HG03558 (cell line): Measurements from ENCODE around the gene AMMECR1L.
"Not testable (repeated sequence)": the region's sequence is repeated elsewhere in the genome, so short reads cannot be mapped to it uniquely, and the experiment has no call there.

Source experiments
- ATAC-seq: cut with Tn5 transposase; IDR thresholded peaks from one replicate; pipeline ENCODE4 v1.9.1; 2021; ENCODE audit warnings: moderate number of reproducible peaks; ENCODE audit not compliant: unreplicated experiment; ENCODE audit errors: extremely low read depth

AMMECR1L gene

GRCh38 chr2:127885780-127886592 lies at the start of gene AMMECR1L:
AMMECR1L (minus strand) TSS chr2:127885956; CDS start chr2:127874234, 11,722 bp downstream.
- peak; percentile 88 for ATAC-seq

DNA sequence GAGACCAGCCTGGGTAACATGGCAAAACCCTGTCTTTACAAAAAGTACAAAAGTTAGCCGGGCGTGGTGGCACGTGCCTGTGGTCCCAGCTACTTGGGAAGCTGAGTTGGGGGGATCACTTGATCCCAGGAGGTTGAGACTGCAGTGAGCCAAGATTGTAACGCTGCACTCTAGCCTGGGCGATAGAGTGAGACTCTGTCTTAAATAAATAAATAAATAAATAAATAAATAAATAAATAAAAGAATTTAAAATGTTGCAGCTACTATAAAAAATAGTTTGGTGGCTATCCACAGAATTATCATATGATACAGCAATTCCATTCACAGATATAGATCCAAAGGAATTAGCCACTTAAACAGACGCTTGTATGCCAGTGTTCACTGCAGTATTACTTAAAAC lies 49.6 kb upstream of the AMMECR1L start:
- ATAC-seq = no peak

GRCh38 chr2:127932199-127932876 lies 46.6 kb upstream of the AMMECR1L start:
- ATAC-seq = no peak

DNA sequence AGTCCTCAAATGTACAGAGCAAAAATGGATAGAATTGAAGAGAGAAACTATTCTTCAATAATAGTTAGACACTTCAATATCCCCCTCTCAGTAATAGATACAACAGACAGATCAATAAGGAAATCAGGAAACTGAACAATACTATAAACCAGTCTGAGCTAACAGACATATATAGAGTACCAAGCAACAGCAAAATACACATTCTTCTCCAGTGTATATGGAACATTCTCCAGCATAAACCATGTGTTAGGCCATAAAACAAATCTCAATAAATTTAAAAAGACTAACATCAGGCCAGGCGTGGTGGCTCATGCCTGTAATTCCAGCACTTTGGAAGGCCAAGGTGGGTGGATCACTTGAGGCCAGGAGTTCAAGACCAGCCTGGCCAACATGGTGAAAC lies 43.7 kb upstream of the AMMECR1L start:
- ATAC-seq = no peak

DNA sequence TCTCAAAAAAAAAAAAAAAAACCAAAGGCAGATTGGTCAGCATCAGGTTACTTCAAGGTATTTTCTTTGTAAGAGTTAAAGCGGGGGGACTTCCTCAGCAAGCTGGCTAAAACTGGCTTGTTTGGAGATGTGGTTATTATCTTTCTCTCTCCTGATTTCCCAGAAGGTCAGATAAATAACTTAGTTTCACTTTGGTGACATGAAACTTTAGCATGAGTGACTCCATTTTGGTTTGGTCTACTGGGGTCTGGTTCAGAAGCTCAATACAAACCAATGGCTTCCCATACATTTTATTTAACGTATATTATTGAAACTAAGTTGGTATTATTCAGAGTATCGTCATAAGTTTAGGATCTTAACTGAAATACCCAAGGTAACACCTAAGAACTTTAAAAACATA lies 41.6 kb upstream of the AMMECR1L start:
- ATAC-seq = no peak

GRCh38 chr2:127917916-127918315 lies 32.2 kb upstream of the AMMECR1L start:
- no peak for ATAC-seq

GRCh38 chr2:127913808-127914457 lies 28.2 kb upstream of the AMMECR1L start:
- ATAC-seq = no peak

DNA sequence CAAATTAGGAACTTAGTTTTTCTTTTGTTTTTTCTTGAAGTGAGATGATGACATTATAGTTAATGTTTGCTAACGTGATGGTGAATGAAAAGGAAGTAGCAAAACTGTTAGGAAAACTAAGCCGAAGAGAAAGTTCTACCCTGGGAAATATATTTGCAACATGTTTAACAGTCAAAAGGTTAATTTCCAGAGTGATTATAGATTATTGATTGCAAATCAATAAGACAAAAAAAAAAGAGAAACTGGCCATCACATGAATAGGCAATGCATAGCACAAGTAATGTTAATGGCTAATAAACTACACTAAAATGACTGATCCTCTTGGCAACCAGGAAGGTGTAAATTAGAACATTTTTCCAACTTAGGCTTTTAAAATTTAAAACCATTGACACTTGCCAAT lies 26.0 kb upstream of the AMMECR1L start:
- no peak for ATAC-seq

DNA sequence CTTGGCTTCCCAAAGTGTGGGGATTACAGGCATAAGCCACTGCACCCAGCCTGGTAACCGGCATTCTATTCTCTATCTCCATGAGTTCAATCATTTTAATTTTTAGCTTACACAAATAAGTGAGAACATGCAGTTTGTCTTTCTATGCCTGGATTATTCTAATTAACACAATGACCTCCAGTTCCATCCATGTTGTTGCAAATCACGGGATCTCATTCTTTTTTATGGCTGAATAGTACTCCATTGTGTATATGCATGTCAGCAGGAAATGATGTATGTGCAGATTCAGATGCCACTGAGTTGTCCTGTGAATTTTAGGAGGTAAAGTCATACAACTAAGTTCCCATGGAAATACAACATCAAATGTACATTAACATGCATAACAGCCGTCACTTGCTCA lies 24.7 kb upstream of the AMMECR1L start:
- no peak for ATAC-seq

- no peak for ATAC-seq
Measured at GRCh38 chr2:127909019-127909418, 23.3 kb upstream of the AMMECR1L start.

- ATAC-seq = not testable (repeated sequence)
Measured at GRCh38 chr2:127907733-127908400, 22.1 kb upstream of the AMMECR1L start.

DNA sequence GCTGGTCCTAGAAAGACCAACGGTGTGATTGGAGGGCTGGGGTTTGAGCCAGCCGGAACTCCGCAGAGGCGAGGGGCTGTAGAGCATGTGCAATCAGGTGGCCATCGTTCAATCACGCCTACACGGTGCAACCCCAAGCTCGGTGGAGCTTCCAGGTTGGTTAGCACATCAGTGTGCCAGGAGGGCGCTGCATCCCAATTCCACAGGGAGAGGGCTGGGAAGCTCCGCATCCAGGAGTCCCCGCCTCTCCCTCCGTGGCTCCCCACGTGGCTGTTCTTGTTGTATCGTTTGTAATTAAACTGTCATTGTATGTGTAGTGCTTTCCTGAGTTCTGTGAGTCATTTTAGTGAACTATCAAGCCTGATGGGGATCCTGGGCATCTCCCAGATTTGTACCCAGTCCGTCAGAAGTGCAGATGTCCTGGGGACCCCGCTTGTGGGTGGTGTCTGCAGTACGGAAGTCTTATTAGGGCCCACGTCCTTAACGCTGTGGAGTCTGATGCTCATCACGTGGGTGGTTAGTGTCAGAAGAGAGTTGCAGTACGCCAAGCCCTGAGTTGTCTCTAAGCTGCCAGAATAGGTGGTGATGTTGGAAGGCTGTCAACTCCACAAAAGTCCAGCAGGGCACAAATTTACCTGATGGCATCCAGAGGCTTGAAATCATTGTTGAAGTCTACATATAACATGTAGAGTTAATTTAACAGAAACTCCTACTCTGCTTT lies 20.6 kb upstream of the AMMECR1L start:
- no peak for ATAC-seq

DNA sequence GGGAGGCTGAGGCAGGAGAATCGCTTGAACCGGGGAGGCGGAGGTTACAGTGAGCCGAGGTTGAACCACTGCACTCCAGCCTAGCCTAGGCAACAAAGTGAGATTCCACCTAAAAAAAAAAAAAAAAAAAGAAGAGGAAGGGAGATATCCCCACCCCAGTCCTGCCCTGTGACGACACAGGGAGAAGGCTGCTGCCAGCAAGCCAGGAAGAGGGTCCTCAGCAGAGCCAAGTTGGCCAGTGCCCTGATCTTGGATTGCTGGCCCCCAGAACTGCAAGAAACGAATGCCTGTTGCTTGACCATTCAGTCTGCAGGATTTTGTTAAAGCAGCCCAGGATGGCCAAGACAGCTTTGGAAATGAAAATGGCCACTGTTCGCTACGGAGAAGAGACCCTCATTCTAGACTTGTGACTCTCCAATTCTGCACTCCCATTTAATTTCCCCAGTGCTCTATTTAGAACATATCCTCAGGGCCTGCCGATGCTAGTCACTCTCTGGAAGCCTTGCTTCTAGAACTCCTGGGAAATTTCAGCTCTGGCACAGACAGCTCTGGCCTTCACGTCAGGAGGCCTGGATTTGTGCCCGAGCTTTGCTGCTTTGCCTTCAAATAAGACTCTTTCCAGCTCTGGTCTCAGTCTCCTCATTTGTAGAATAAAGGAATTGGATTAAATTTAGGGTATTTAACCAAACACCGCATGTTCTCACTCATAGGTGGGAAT lies 15.7 kb upstream of the AMMECR1L start:
- no peak for ATAC-seq

DNA sequence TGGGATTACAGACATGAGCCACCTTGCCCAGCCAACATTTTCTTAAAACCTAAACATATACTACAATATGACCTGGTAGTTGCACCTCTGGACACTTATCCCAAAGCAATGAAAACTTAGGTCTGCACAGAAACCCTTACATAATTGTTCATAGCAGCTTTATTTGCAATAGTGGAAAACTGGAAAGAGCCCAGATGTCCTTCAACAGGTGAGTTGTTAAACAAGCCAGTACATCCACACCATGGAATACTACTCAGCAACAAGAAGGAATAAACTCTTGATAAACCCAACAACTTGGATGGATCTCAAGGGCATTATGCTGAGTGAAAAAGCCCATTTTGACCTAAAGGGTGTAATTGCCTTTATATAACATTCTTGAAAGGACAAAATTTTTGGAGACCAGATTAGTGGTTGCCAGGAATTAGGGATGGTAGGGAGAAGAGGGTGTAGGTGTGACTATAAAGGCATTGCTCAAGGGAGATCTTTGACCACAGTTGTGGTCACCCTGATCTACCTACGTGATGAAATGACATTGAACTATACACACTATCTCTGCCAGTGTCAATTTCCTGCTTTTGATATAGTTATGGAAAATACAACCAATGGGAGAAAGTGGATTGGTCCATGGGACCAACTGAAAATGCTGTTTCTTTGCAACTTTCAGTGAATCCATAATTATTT lies 11.9 kb upstream of the AMMECR1L start:
- ATAC-seq = no peak

GRCh38 chr2:127893494-127893893 lies 7.7 kb upstream of the AMMECR1L start:
- no peak for ATAC-seq

DNA sequence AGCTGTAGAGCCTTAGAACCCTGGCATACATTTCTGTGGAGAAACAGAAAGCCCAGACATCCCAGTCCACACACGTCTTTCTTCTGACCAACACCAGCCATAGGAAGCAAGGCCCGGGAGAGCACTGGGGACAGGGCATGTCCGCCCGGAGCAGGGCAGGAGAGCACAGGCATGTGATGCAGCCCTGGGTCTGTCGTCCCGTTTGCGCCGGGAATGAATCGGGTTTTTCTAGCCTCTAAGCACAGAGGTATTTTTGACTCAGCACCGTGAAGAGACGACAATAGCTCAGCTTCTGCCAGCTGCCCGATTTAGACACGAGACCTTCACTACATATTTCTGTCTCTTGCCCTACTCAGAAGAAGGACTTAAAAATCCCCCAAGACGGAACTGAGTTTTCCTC lies 7.3 kb upstream of the AMMECR1L start:
- ATAC-seq = no peak

DNA sequence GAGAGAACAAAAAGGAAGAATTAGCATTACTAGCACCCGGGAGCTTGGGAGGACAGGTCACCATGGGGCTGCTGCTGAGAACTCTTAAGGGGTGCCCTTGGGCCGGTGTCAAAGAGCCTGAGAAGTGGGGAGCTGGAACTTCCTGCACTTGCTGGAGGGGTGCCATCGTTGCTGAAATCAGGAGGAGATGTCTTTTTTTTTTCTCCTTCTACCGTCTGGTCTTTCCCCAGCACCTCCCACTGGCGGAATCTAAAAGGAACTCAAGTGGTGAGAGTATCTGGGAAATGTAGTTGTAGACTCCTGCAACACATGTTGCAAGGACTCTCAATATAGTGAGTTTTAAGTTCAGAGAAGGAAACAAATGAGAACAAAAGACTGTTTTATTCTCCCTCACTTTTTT lies 6.1 kb upstream of the AMMECR1L start:
- no peak for ATAC-seq

GRCh38 chr2:127890756-127891155 lies 5.0 kb upstream of the AMMECR1L start:
- ATAC-seq = not testable (repeated sequence)

DNA sequence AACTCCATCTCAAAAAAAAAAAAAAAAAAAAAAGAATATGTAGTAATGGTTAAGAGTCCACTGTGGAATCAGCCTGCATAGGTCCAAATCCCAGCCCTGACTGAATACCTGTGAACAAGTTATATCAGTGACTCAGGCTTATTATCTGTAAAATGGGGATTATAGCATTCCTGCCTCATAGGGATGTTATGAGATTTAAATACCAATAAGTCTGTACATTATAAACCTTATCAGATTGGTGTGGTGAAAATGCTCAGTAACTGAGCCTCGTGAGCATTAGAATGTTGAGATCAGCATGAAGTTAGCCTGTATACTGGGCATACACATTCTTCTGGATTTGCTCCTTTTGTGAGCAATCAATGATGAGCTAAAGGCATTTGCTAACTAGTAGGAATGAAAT lies 3.0 kb upstream of the AMMECR1L start:
- no peak for ATAC-seq
